Thymus (tissue), 11 donors: ENCODE measurements around the gene LPAR4. TPM values are rescaled to one million over a fixed set of nuclear protein-coding genes. Genes with fewer than 3 reads are reported as not detected.
"Not testable (repeated sequence)": the region's sequence is repeated elsewhere in the genome, so short reads cannot be mapped to it uniquely, and the experiment has no call there.

Experiments
- DNase-seq, 9 donors: peaks; one replicate each; pipeline ENCODE4 v3.0.0-alpha.2; 2013; ENCODE audit warnings: low spot score in 9 of 9, low read depth in 6 of 9, missing footprints in 1 of 9
- H3K27ac ChIP-seq, 2 donors: one replicate each; pipeline ENCODE4 v1.5.1; 2013; ENCODE audit warnings: control low read depth in 1 of 2, low read depth in 1 of 2, low read length in 1 of 2, mild to moderate bottlenecking in 1 of 2, moderate library complexity in 1 of 2
- H3K27me3 ChIP-seq, 2 donors: one replicate each; pipeline ENCODE4 v1.5.1; 2013; ENCODE audit warnings: low read length in 1 of 2; ENCODE audit not compliant: control insufficient read depth in 2 of 2, insufficient read depth in 1 of 2
- H3K36me3 ChIP-seq, 2 donors: one replicate each; pipeline ENCODE4 v1.5.1; 2013; ENCODE audit warnings: low read length in 1 of 2, mild to moderate bottlenecking in 1 of 2, moderate library complexity in 1 of 2; ENCODE audit not compliant: control insufficient read depth in 2 of 2, insufficient read depth in 2 of 2
- H3K4me1 ChIP-seq, 2 donors: one replicate each; pipeline ENCODE4 v1.5.1; 2013; ENCODE audit warnings: low read length in 2 of 2; ENCODE audit not compliant: control insufficient read depth in 2 of 2, insufficient read depth in 2 of 2
- H3K4me3 ChIP-seq, 2 donors: one replicate each; pipeline ENCODE4 v1.5.1; 2013; ENCODE audit warnings: low read length in 2 of 2, control low read depth in 1 of 2, mild to moderate bottlenecking in 1 of 2
- H3K9me3 ChIP-seq, 2 donors: one replicate each; pipeline ENCODE4 v1.5.1; 2013; ENCODE audit warnings: low read length in 1 of 2, mild to moderate bottlenecking in 1 of 2; ENCODE audit not compliant: control insufficient read depth in 2 of 2, insufficient read depth in 1 of 2
- WGBS: extraction: QIAGEN DNeasy Blood & Tissue Kit; methylation state at CpG from one replicate; pipeline ENCODE4 v1.1.7; 2013; 5-methylcytosine and 5-hydroxymethylcytosine counted together
- polyA plus RNA-seq: library from polyadenylated mRNA; stranded (reverse); fragments of 200-250 nt; gene quantifications from one replicate; pipeline ENCODE4 v1.2.3, GENCODE V29; 2013
- total RNA-seq: library from RNA; stranded (reverse); fragments of 120-200 nt; gene quantifications from one replicate; pipeline ENCODE4 v1.2.4, GENCODE V29; 2013
- donor health status: healthy.

The LPAR4 gene
- total and polyA plus RNA-seq, 2 donors: 0.16 to 1.6 TPM

DNA sequence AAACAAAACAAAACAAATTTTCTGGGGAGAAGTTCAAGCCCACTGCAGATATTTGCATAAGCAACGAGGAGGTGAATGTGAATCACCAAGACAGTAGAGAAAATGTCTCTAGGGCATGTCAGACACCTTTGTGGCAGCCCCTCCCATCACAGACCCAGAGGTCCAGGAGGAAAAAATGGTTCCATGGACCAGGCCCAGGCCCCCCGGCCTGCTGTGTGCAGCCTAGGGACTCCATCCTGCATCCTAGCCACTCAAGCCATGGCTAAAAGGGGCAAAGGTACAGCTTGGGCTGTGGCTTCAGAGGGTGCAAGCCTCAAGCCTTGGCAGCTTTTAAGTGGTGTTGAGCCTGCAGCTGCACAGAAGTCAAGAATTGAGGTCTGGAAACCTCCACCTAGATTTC is 54.0 kb downstream of the LPAR4 start:
- Histone ChIP-seq H3K36me3 (no peaks in the 10 kb centered on the region), H3K9me3 (peaks cover 0 to 8% of the 10 kb centered on the region in 2 donors), H3K4me1 (no peaks in the 10 kb centered on the region), H3K27me3 (no peaks in the 10 kb centered on the region), H3K4me3 (no peak overlapping the region), H3K27ac (no peak overlapping the region)
- no peak for DNase-seq
- WGBS: 98% methylated on average over 2 of the region's 2 CpGs

DNA sequence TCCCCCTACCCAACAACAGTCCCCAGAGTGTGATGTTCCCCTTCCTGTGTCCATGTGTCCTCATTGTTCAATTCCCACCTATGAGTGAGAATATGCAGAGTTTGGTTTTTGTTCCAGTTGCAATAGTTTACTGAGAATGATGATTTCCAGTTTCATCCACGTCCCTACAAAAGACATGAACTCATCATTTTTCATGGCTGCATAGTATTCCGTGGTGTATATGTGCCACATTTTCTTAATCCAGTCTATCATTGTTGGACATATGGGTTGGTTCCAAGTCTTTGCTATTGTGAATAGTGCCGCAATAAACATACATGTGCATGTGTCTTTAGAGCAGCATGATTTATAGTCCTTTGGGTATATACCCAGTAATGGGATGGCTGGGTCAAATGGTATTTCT is 55.0 kb downstream of the LPAR4 start:
- H3K9me3 ChIP-seq, H3K36me3 ChIP-seq, H3K4me3 ChIP-seq, H3K27ac ChIP-seq, H3K27me3 ChIP-seq, H3K4me1 ChIP-seq, DNase-seq: not testable (repeated sequence)
- WGBS: 84% methylated on average over 3 of the region's 3 CpGs

Other genes with a start within 250 kb of the LPAR4 start
- gene RTL3, start 88.4 kb upstream of the LPAR4 start, total RNA-seq: 0.09 TPM
- gene RTL3, start 88.4 kb upstream of the LPAR4 start, polyA plus RNA-seq: 0.05 TPM
- gene P2RY10, start 197.7 kb downstream of the LPAR4 start, total RNA-seq: 19.3 TPM
- 7.0 TPM for gene P2RY10, start 197.7 kb downstream of the LPAR4 start, polyA plus RNA-seq